ENCODE results near the gene UMAD1. TPM values are rescaled to one million over a fixed set of nuclear protein-coding genes. Genes with fewer than 3 reads are reported as not detected.

Gene UMAD1
- total and polyA plus RNA-seq, 11 donors: 3.5 to 19.7 (median 15.3) TPM

- Histone ChIP-seq H3K9me3 (no peaks in the 10 kb centered on the region), H3K36me3 (no peaks in the 10 kb centered on the region), H3K4me3 (no peak overlapping the region), H3K27me3 (no peaks in the 10 kb centered on the region), H3K27ac (no peak overlapping the region), H3K4me1 (peaks cover 0 to 8% (median 0%) of the 10 kb centered on the region in 12 donors)
- intact Hi-C loops (cut with DNase I): loop anchor here in 1 of 10 donors (10.0 kb wide), 1 partner anchor 64 kb away; no protein-coding TSS in a partner anchor
- ATAC-seq (no peak), DNase-seq (no peak)
- no peak for TF ChIP-seq POLR2A (IDR thresholded peaks at IDR 0.05)
- no peak for TF ChIP-seq CTCF (IDR thresholded peaks at IDR 0.05)
- WGBS, 4 donors: 79 to 100% (median 97%) methylated on average over 3 of the region's 3 CpGs
These were observed 208.3 kb downstream of the UMAD1 start for GRCh38 chr7:7848892-7849291.

GRCh38 chr7:7850150-7850549 lies 209.6 kb downstream of the UMAD1 start:
- no peak for ATAC-seq
- intact Hi-C loops (cut with DNase I): no loop called here
- 89 to 94% (median 91%) methylated on average over 1 of the region's 1 CpG for WGBS, 4 donors

GRCh38 chr7:7851381-7851780 lies 210.8 kb downstream of the UMAD1 start:
- H3K27ac ChIP-seq: no peak overlapping the region
- H3K27me3 ChIP-seq: no peaks in the 10 kb centered on the region
- no peaks in the 10 kb centered on the region for H3K36me3 ChIP-seq
- H3K4me1 ChIP-seq: peaks cover 0 to 3% (median 0%) of the 10 kb centered on the region in 12 donors
- DNase-seq: no peak
- no peak overlapping the region for H3K4me3 ChIP-seq
- ATAC-seq: no peak
- intact Hi-C loops (cut with DNase I): no loop called here
- H3K9me3 ChIP-seq: peaks cover 0 to 15% (median 4%) of the 10 kb centered on the region in 12 donors
- WGBS, 4 donors: 96 to 99% (median 97%) methylated on average over 1 of the region's 1 CpG
- TF ChIP-seq POLR2A (IDR thresholded peaks at IDR 0.05) (no peak), CTCF (IDR thresholded peaks at IDR 0.05) (no peak)

More at GRCh38 chr7:7850150-7850549, 209.6 kb downstream of the UMAD1 start:
- Histone ChIP-seq H3K36me3 (no peaks in the 10 kb centered on the region), H3K27me3 (no peaks in the 10 kb centered on the region), H3K4me3 (no peak overlapping the region), H3K27ac (no peak overlapping the region), H3K9me3 (peaks cover 0 to 8% (median 1%) of the 10 kb centered on the region in 12 donors), H3K4me1 (peaks cover 0 to 3% (median 0%) of the 10 kb centered on the region in 12 donors)
- no peak for DNase-seq
- TF ChIP-seq POLR2A (IDR thresholded peaks at IDR 0.05): no peak
- no peak for TF ChIP-seq CTCF (IDR thresholded peaks at IDR 0.05)

GRCh38 chr7:7851991-7852390 lies 211.4 kb downstream of the UMAD1 start:
- no peak overlapping the region for H3K27ac ChIP-seq
- intact Hi-C loops (cut with DNase I): no loop called here
- H3K4me3 ChIP-seq: no peak overlapping the region
- no peak for ATAC-seq
- TF ChIP-seq CTCF (IDR thresholded peaks at IDR 0.05): no peak
- no peak for TF ChIP-seq POLR2A (IDR thresholded peaks at IDR 0.05)
- peaks cover 0 to 4% (median 0%) of the 10 kb centered on the region in 12 donors for H3K4me1 ChIP-seq
- no peaks in the 10 kb centered on the region for H3K27me3 ChIP-seq
- no peak for DNase-seq
- WGBS, 4 donors: 70 to 80% (median 76%) methylated on average over 3 of the region's 3 CpGs
- no peaks in the 10 kb centered on the region for H3K36me3 ChIP-seq
- H3K9me3 ChIP-seq: peaks cover 0 to 15% (median 4%) of the 10 kb centered on the region in 12 donors

Data from heart left ventricle (tissue), 16 donors.